ENCODE data around the gene SLC25A17.

Gene SLC25A17

GRCh38 chr22:40757071-40757470, 62.1 kb downstream of the SLC25A17 start:
- Mint-ChIP-seq H3K9me3 (no peaks in the 10 kb centered on the region), H3K27me3 (ENCODE audit: low read depth) (no peaks in the 10 kb centered on the region), H3K4me3 (no peak overlapping the region), H3K27ac (no peak overlapping the region), H3K36me3 (ENCODE audit: low read depth) (no peaks in the 10 kb centered on the region), H3K4me1 (ENCODE audit: low read depth) (peaks cover 3% of the 10 kb centered on the region)
- no peak for DNase-seq (ENCODE audit: low spot score)

GRCh38 chr22:40753114-40753513, 66.0 kb downstream of the SLC25A17 start:
- Mint-ChIP-seq H3K4me3 (no peak overlapping the region), H3K27me3 (ENCODE audit: low read depth) (peaks cover 5% of the 10 kb centered on the region), H3K4me1 (ENCODE audit: low read depth) (peaks cover 3% of the 10 kb centered on the region), H3K9me3 (peaks cover 2% of the 10 kb centered on the region), H3K27ac (no peak overlapping the region), H3K36me3 (ENCODE audit: low read depth) (no peaks in the 10 kb centered on the region)
- DNase-seq (ENCODE audit: low spot score) = no peak

GRCh38 chr22:40751250-40751649, 67.9 kb downstream of the SLC25A17 start:
- no peak overlapping the region for H3K4me3 Mint-ChIP-seq

GRCh38 chr22:40749829-40750228, 69.3 kb downstream of the SLC25A17 start:
- H3K36me3 Mint-ChIP-seq (ENCODE audit: low read depth) = no peaks in the 10 kb centered on the region
- H3K4me3 Mint-ChIP-seq = no peak overlapping the region
- no peak for DNase-seq (ENCODE audit: low spot score)
- no peak overlapping the region for H3K27ac Mint-ChIP-seq
- peaks cover 3% of the 10 kb centered on the region for H3K4me1 Mint-ChIP-seq (ENCODE audit: low read depth)
- H3K9me3 Mint-ChIP-seq = peaks cover 5% of the 10 kb centered on the region
- peaks cover 8% of the 10 kb centered on the region for H3K27me3 Mint-ChIP-seq (ENCODE audit: low read depth)

More at GRCh38 chr22:40751250-40751649, 67.9 kb downstream of the SLC25A17 start:
- DNase-seq (ENCODE audit: low spot score) = no peak
- Mint-ChIP-seq H3K36me3 (ENCODE audit: low read depth) (no peaks in the 10 kb centered on the region), H3K27me3 (ENCODE audit: low read depth) (peaks cover 8% of the 10 kb centered on the region), H3K27ac (no peak overlapping the region), H3K4me1 (ENCODE audit: low read depth) (peaks cover 3% of the 10 kb centered on the region), H3K9me3 (peaks cover 5% of the 10 kb centered on the region)

- Mint-ChIP-seq H3K4me1 (ENCODE audit: low read depth) (peaks cover 3% of the 10 kb centered on the region), H3K36me3 (ENCODE audit: low read depth) (no peaks in the 10 kb centered on the region), H3K27me3 (ENCODE audit: low read depth) (peaks cover 8% of the 10 kb centered on the region), H3K4me3 (no peak overlapping the region), H3K9me3 (peaks cover 5% of the 10 kb centered on the region), H3K27ac (no peak overlapping the region)
- DNase-seq (ENCODE audit: low spot score) = no peak
Measured at GRCh38 chr22:40748388-40749355, 70.5 kb downstream of the SLC25A17 start.

- Mint-ChIP-seq H3K36me3 (ENCODE audit: low read depth) (no peaks in the 10 kb centered on the region), H3K4me3 (no peak overlapping the region), H3K27me3 (ENCODE audit: low read depth) (peaks cover 8% of the 10 kb centered on the region), H3K4me1 (ENCODE audit: low read depth) (peaks cover 3% of the 10 kb centered on the region), H3K9me3 (peaks cover 5% of the 10 kb centered on the region), H3K27ac (no peak overlapping the region)
- DNase-seq (ENCODE audit: low spot score) = no peak
Measured at GRCh38 chr22:40747361-40747760, 71.8 kb downstream of the SLC25A17 start.

GRCh38 chr22:40746428-40747220, 72.5 kb downstream of the SLC25A17 start:
- no peak for DNase-seq (ENCODE audit: low spot score)
- H3K27me3 Mint-ChIP-seq (ENCODE audit: low read depth) = peaks cover 8% of the 10 kb centered on the region

GRCh38 chr22:40743768-40744167, 75.4 kb downstream of the SLC25A17 start:
- no peak overlapping the region for H3K27ac Mint-ChIP-seq
- H3K9me3 Mint-ChIP-seq = peaks cover 5% of the 10 kb centered on the region
- peaks cover 7% of the 10 kb centered on the region for H3K4me1 Mint-ChIP-seq (ENCODE audit: low read depth)
- DNase-seq (ENCODE audit: low spot score) = no peak
- no peaks in the 10 kb centered on the region for H3K36me3 Mint-ChIP-seq (ENCODE audit: low read depth)
- peaks cover 2% of the 10 kb centered on the region for H3K27me3 Mint-ChIP-seq (ENCODE audit: low read depth)
- H3K4me3 Mint-ChIP-seq = no peak overlapping the region

More at GRCh38 chr22:40746428-40747220, 72.5 kb downstream of the SLC25A17 start:
- peaks cover 3% of the 10 kb centered on the region for H3K4me1 Mint-ChIP-seq (ENCODE audit: low read depth)
- H3K36me3 Mint-ChIP-seq (ENCODE audit: low read depth) = no peaks in the 10 kb centered on the region
- no peak overlapping the region for H3K4me3 Mint-ChIP-seq
- H3K27ac Mint-ChIP-seq = no peak overlapping the region
- H3K9me3 Mint-ChIP-seq = peaks cover 5% of the 10 kb centered on the region

GRCh38 chr22:40741116-40741515, 78.0 kb downstream of the SLC25A17 start:
- Mint-ChIP-seq H3K27me3 (ENCODE audit: low read depth) (no peaks in the 10 kb centered on the region), H3K4me1 (ENCODE audit: low read depth) (peaks cover 7% of the 10 kb centered on the region), H3K27ac (no peak overlapping the region), H3K9me3 (no peaks in the 10 kb centered on the region), H3K36me3 (ENCODE audit: low read depth) (no peaks in the 10 kb centered on the region), H3K4me3 (no peak overlapping the region)
- no peak for DNase-seq (ENCODE audit: low spot score)

- DNase-seq (ENCODE audit: low spot score) = no peak
- Mint-ChIP-seq H3K4me1 (ENCODE audit: low read depth) (peaks cover 7% of the 10 kb centered on the region), H3K9me3 (no peaks in the 10 kb centered on the region), H3K27me3 (ENCODE audit: low read depth) (no peaks in the 10 kb centered on the region), H3K27ac (no peak overlapping the region), H3K36me3 (ENCODE audit: low read depth) (no peaks in the 10 kb centered on the region), H3K4me3 (no peak overlapping the region)
Measured at GRCh38 chr22:40739721-40740120, 79.4 kb downstream of the SLC25A17 start.

GRCh38 chr22:40733919-40734318, 85.2 kb downstream of the SLC25A17 start:
- DNase-seq (ENCODE audit: low spot score) = no peak
- H3K4me1 Mint-ChIP-seq (ENCODE audit: low read depth) = peaks cover 23% of the 10 kb centered on the region
- no peak overlapping the region for H3K4me3 Mint-ChIP-seq
- no peak overlapping the region for H3K27ac Mint-ChIP-seq
- H3K27me3 Mint-ChIP-seq (ENCODE audit: low read depth) = no peaks in the 10 kb centered on the region
- peaks cover 2% of the 10 kb centered on the region for H3K36me3 Mint-ChIP-seq (ENCODE audit: low read depth)
- no peaks in the 10 kb centered on the region for H3K9me3 Mint-ChIP-seq

- H3K27ac Mint-ChIP-seq = no peak overlapping the region
Measured at GRCh38 chr22:40732999-40733292, 86.2 kb downstream of the SLC25A17 start.

GRCh38 chr22:40729284-40729683, 89.9 kb downstream of the SLC25A17 start:
- H3K4me1 Mint-ChIP-seq (ENCODE audit: low read depth) = peaks cover 45% of the 10 kb centered on the region
- H3K4me3 Mint-ChIP-seq = no peak overlapping the region
- no peak overlapping the region for H3K27ac Mint-ChIP-seq
- DNase-seq (ENCODE audit: low spot score) = no peak
- no peaks in the 10 kb centered on the region for H3K27me3 Mint-ChIP-seq (ENCODE audit: low read depth)
- H3K36me3 Mint-ChIP-seq (ENCODE audit: low read depth) = peaks cover 6% of the 10 kb centered on the region
- H3K9me3 Mint-ChIP-seq = no peaks in the 10 kb centered on the region

More at GRCh38 chr22:40732999-40733292, 86.2 kb downstream of the SLC25A17 start:
- Mint-ChIP-seq H3K4me1 (ENCODE audit: low read depth) (peaks cover 32% of the 10 kb centered on the region), H3K27me3 (ENCODE audit: low read depth) (no peaks in the 10 kb centered on the region), H3K36me3 (ENCODE audit: low read depth) (peaks cover 4% of the 10 kb centered on the region), H3K4me3 (no peak overlapping the region), H3K9me3 (no peaks in the 10 kb centered on the region)
- no peak for DNase-seq (ENCODE audit: low spot score)

- Mint-ChIP-seq H3K4me1 (ENCODE audit: low read depth) (peaks cover 45% of the 10 kb centered on the region), H3K4me3 (peak overlapping the region; percentile 58), H3K36me3 (ENCODE audit: low read depth) (peaks cover 6% of the 10 kb centered on the region), H3K27me3 (ENCODE audit: low read depth) (no peaks in the 10 kb centered on the region), H3K27ac (peak overlapping the region; percentile 81), H3K9me3 (no peaks in the 10 kb centered on the region)
- DNase-seq (ENCODE audit: low spot score) = peak; percentile 36
Measured at GRCh38 chr22:40728731-40729189, 90.4 kb downstream of the SLC25A17 start.
